Gastrocnemius medialis (tissue), 4 donors: Measurements from ENCODE around the gene NKD1. TPM values are rescaled to one million over a fixed set of nuclear protein-coding genes. Genes with fewer than 3 reads are reported as not detected.

ENCODE experiments used
- ATAC-seq, 2 donors: fragments of 150-250 bp; one replicate each; pipeline ENCODE4 v1.9.1; 2016
- DNase-seq, 2 donors: peaks; one replicate each; pipeline ENCODE4 v3.0.0-alpha.2; 2019
- H3K27ac ChIP-seq, 4 donors: fragments of 200-600 bp; sonication (generic); 1 replicate in 1 of 4; 2 replicates in 3 of 4; pipeline ENCODE4 v1.5.1; 2016 to 2018; ENCODE audit warnings: mild to moderate bottlenecking in 2 of 4, moderate library complexity in 1 of 4
- H3K27me3 ChIP-seq, 3 donors: fragments of 200-600 bp; sonication (generic) in 2 of 3; 1 replicate in 1 of 3; 2 replicates in 2 of 3; pipeline versions ENCODE4 v1.5.1 to v1.6.0; 2016 to 2019; ENCODE audit warnings: mild to moderate bottlenecking in 1 of 3, moderate library complexity in 1 of 3
- H3K36me3 ChIP-seq, 2 donors: fragments of 200-600 bp; sonication (generic) in 1 of 2; one replicate each; pipeline ENCODE4 v1.5.1; 2017 to 2018
- H3K4me1 ChIP-seq, 2 donors: fragments of 200-600 bp; sonication (generic) in 1 of 2; one replicate each; pipeline ENCODE4 v1.5.1; 2016 to 2017; ENCODE audit warnings: mild to moderate bottlenecking in 2 of 2
- H3K4me3 ChIP-seq, 4 donors: fragments of 200-600 bp; sonication (generic) in 3 of 4; 1 replicate in 1 of 4; 2 replicates in 3 of 4; pipeline ENCODE4 v1.5.1; 2016 to 2019; ENCODE audit warnings: mild to moderate bottlenecking in 2 of 4
- H3K9me3 ChIP-seq, 3 donors: fragments of 200-600 bp; sonication (generic) in 2 of 3; 1 replicate in 1 of 3; 2 replicates in 2 of 3; pipeline ENCODE4 v1.5.1; 2016 to 2019
- POLR2A ChIP-seq, 2 donors: fragments of 450-650 bp; IDR thresholded peaks; one replicate each; pipeline ENCODE4 v1.6.1; 2017; ENCODE audit warnings: antibody characterized with exemption in 2 of 2, mild to moderate bottlenecking in 2 of 2, moderate library complexity in 2 of 2
- in situ Hi-C, 4 donors: fragments of 200-750 bp; cut with MboI; loops; one replicate each; pipeline versions ENCODE4 v1.15.0 to v1.8.0; 2017; ENCODE audit warnings: low sequenced_read_pairs in 4 of 4
- intact Hi-C: fragments of 100-400 bp; cut with DNase I; formaldehyde crosslinking; loops from one replicate; pipeline ENCODE4 v1.15.1; 2023; ENCODE audit warnings: low total_unique reads
- total RNA-seq, 4 donors: library from RNA; depleted of rRNA; stranded (reverse); fragments of >200 nt; gene quantifications; one replicate each; pipeline versions ENCODE4 v1.1.0 to v1.2.3, GENCODE V29; 2016
- TF ChIP-seq, protein P1 (sequence below), 5 experiments: fragments of 450-650 bp in 3 of 5; fragments of 200-600 bp in 2 of 5; sonication (generic) in 2 of 5; IDR thresholded peaks in 4 of 5; conservative IDR thresholded peaks in 1 of 5; 1 replicate in 4 of 5; 2 replicates in 1 of 5; pipeline ENCODE4 v1.5.1; 2016 to 2019; ENCODE audit warnings: antibody characterized with exemption in 5 of 5, mild to moderate bottlenecking in 3 of 5, moderate library complexity in 3 of 5

NKD1 gene
- total RNA-seq, 4 donors from 2014 or later = 0.10 to 0.75 (median 0.19) TPM

DNA sequence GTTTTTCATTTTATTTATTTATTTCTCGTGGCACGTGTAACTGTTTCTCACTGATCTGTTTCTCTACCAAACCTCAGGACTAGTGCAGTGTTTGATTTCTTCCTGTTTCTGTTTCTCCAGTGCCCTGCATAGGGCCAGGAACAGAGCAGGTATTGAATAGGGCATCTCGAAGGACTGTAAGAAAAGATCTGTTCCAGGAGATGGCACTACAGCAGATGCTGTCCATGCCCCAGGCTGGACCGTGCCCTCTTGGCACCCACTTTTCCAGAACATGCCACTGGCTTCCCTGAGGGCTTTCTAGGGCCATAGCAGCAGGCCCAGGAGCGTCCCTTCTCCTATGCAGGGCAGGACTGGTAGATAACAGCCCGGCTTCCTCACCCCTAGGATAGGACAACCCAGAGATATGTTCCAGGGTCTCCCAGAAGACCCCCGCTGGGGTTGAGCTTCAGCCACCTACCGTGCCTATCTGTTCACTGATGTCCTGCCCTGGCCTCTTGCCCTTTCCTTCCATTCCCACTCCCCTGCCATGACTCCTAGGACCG is 128.6 kb downstream of the NKD1 start:
- H3K4me1 ChIP-seq = no peaks in the 10 kb centered on the region
- H3K36me3 ChIP-seq = no peaks in the 10 kb centered on the region
- TF ChIP-seq, protein P1, sequence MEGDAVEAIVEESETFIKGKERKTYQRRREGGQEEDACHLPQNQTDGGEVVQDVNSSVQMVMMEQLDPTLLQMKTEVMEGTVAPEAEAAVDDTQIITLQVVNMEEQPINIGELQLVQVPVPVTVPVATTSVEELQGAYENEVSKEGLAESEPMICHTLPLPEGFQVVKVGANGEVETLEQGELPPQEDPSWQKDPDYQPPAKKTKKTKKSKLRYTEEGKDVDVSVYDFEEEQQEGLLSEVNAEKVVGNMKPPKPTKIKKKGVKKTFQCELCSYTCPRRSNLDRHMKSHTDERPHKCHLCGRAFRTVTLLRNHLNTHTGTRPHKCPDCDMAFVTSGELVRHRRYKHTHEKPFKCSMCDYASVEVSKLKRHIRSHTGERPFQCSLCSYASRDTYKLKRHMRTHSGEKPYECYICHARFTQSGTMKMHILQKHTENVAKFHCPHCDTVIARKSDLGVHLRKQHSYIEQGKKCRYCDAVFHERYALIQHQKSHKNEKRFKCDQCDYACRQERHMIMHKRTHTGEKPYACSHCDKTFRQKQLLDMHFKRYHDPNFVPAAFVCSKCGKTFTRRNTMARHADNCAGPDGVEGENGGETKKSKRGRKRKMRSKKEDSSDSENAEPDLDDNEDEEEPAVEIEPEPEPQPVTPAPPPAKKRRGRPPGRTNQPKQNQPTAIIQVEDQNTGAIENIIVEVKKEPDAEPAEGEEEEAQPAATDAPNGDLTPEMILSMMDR (IDR thresholded peaks at IDR 0.05 in 4 of 5, conservative IDR thresholded peaks at IDR 0.05 in 1 of 5) = peak in 1 of 5 experiments; percentile 6
- TF ChIP-seq POLR2A (IDR thresholded peaks at IDR 0.05) = no peak
- no peak overlapping the region for H3K4me3 ChIP-seq
- DNase-seq (no peak), ATAC-seq (peak; percentile 49 to 51)
- peaks cover 0 to 4% (median 0%) of the 10 kb centered on the region in 3 donors for H3K9me3 ChIP-seq
- intact Hi-C loops = no loop called here
- H3K27ac ChIP-seq = no peak overlapping the region
- H3K27me3 ChIP-seq = no peaks in the 10 kb centered on the region
- in situ Hi-C loops = no loop called here

DNA sequence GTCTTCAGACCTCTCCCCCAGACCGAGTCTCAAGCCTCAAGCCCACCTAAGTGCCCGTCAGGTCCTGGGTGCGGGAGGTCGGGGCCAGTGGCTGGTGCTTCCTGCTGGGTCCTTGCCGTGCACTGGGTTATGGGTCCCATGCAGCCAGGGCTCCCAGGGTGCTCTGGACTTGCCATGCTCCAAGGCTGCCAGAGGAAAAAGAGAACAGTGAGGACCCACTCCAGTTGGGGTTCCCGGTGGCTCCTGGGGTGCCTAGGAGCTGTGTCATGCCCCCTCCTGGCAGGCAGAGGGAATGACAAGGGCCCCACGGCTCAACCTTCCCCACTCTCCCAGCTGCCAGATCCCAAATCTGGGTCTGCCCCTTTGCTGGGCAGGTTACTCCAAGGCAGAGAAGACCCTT is 129.2 kb downstream of the NKD1 start:
- Histone ChIP-seq H3K27ac (no peak overlapping the region), H3K9me3 (no peaks in the 10 kb centered on the region), H3K27me3 (no peaks in the 10 kb centered on the region), H3K4me3 (no peak overlapping the region), H3K4me1 (no peaks in the 10 kb centered on the region), H3K36me3 (no peaks in the 10 kb centered on the region)
- intact Hi-C loops = no loop called here
- in situ Hi-C loops = no loop called here
- no peak for DNase-seq
- ATAC-seq = no peak
- TF ChIP-seq, protein P1 (IDR thresholded peaks at IDR 0.05 in 4 of 5, conservative IDR thresholded peaks at IDR 0.05 in 1 of 5) = peak in 2 of 5 experiments; percentile 26 to 29
- TF ChIP-seq POLR2A (IDR thresholded peaks at IDR 0.05) = no peak

DNA sequence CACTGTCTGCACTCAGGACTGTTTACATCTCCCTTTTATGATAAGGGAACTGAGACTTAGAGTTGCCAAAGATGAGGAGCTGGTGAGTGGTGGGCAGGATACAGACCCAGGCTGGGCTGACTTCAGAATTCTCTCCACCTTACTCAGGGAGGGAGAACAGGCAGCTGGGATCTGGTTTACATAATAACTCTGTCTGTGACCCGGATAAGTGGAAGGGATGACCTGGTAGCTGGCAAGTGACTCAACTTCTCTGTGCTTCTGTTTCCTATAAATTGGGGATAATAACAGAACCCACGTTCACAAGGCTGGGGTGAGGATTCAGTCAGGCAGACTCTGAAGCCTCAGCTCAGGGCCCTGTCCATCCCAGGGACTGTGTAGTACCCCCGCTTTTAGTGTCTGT is 130.3 kb downstream of the NKD1 start:
- Histone ChIP-seq H3K4me3 (no peak overlapping the region), H3K27me3 (no peaks in the 10 kb centered on the region), H3K27ac (no peak overlapping the region), H3K9me3 (no peaks in the 10 kb centered on the region), H3K36me3 (no peaks in the 10 kb centered on the region), H3K4me1 (no peaks in the 10 kb centered on the region)
- intact Hi-C loops = no loop called here
- no peak for TF ChIP-seq POLR2A (IDR thresholded peaks at IDR 0.05)
- TF ChIP-seq, protein P1 (IDR thresholded peaks at IDR 0.05 in 4 of 5, conservative IDR thresholded peaks at IDR 0.05 in 1 of 5) = no peak
- ATAC-seq (no peak), DNase-seq (no peak)
- in situ Hi-C loops = no loop called here

DNA sequence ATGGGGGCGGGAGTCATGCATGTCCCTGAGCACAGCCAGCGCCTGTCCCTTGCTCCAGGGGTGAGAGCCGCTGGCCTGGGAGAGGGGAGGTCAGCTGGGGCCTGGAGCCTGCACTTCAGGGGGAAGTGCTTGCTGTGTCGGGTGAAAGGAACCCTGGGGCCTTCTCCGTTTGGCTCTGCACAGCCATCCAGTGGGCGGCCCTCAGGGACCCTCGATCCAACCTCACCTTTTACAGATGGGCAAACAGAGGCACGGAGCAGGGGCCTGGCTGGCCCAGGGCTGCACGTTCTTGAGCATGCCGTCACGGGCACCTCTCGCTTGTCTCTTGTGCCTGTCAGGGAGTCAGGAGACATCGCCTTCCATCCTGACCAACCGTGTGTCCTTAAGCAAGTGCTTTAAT is 131.1 kb downstream of the NKD1 start:
- Histone ChIP-seq H3K27me3 (no peaks in the 10 kb centered on the region), H3K36me3 (no peaks in the 10 kb centered on the region), H3K9me3 (no peaks in the 10 kb centered on the region), H3K27ac (no peak overlapping the region), H3K4me3 (no peak overlapping the region), H3K4me1 (no peaks in the 10 kb centered on the region)
- in situ Hi-C loops (no loop called here), intact Hi-C loops (no loop called here)
- no peak for TF ChIP-seq POLR2A (IDR thresholded peaks at IDR 0.05)
- TF ChIP-seq, protein P1 (IDR thresholded peaks at IDR 0.05 in 4 of 5, conservative IDR thresholded peaks at IDR 0.05 in 1 of 5) = no peak
- ATAC-seq = no peak
- no peak for DNase-seq
